Adrenal gland (tissue), 19 donors: ENCODE measurements around the gene NCF4. TPM values are rescaled to one million over a fixed set of nuclear protein-coding genes. Genes with fewer than 3 reads are reported as not detected.

Source experiments
- DNase-seq, 7 donors: peaks; one replicate each; pipeline ENCODE4 v3.0.0-alpha.2; 2019 to 2020
- H3K27ac ChIP-seq, 5 donors: fragments of 200-600 bp; sonication (generic) in 4 of 5; 1 replicate in 3 of 5; 2 replicates in 2 of 5; pipeline versions ENCODE4 v1.5.1 to v1.8.0; 2016 to 2020; ENCODE audit warnings: mild to moderate bottlenecking in 1 of 5
- H3K27me3 ChIP-seq: fragments of 200-600 bp; 2 replicates; pipeline ENCODE4 v1.8.0; 2021
- H3K36me3 ChIP-seq, 2 donors: fragments of 200-600 bp; replicated peaks in 1 of 2; 1 replicate in 1 of 2; 2 replicates in 1 of 2; pipeline versions ENCODE4 v1.5.1 to v1.8.0; 2018 to 2022
- H3K4me1 ChIP-seq, 2 donors: fragments of 200-600 bp; replicated peaks in 1 of 2; 1 replicate in 1 of 2; 2 replicates in 1 of 2; pipeline versions ENCODE4 v1.5.1 to v1.8.0; 2018 to 2021
- H3K4me3 ChIP-seq, 4 donors: fragments of 200-600 bp; sonication (generic) in 3 of 4; one replicate each; pipeline ENCODE4 v1.5.1; 2016 to 2018
- H3K9me3 ChIP-seq, 3 donors: fragments of 200-600 bp; sonication (generic) in 1 of 3; replicated peaks in 1 of 3; 1 replicate in 2 of 3; 2 replicates in 1 of 3; pipeline versions ENCODE4 v1.5.1 to v1.8.0; 2016 to 2021
- CTCF ChIP-seq, 6 experiments: fragments of 450-650 bp in 4 of 6; fragments of 200-600 bp in 2 of 6; sonication (generic) in 1 of 6; IDR thresholded peaks; 1 replicate in 5 of 6; 2 replicates in 1 of 6; pipeline versions ENCODE4 v1.5.1 to v1.8.0; 2016 to 2021; ENCODE audit warnings: antibody characterized with exemption in 6 of 6, mild to moderate bottlenecking in 2 of 6, moderate library complexity in 1 of 6
- POLR2A ChIP-seq, 2 donors: fragments of 450-650 bp; IDR thresholded peaks; one replicate each; pipeline ENCODE4 v1.6.1; 2017; ENCODE audit warnings: antibody characterized with exemption in 2 of 2, mild to moderate bottlenecking in 2 of 2, moderate library complexity in 1 of 2
- WGBS, 4 donors: extraction: QIAGEN DNeasy Blood & Tissue Kit in 2 of 4; methylation state at CpG; one replicate each; pipeline versions ENCODE4 v1.1.5 to v1.1.7; 2013 to 2017; 5-methylcytosine and 5-hydroxymethylcytosine counted together
- intact Hi-C, 2 donors: fragments of 100-400 bp; cut with DNase I; formaldehyde crosslinking; loops; one replicate each; pipeline versions ENCODE4 v1.14.1 to v1.15.0; 2022 to 2023
- long read RNA-seq, 10 donors: library from polyadenylated mRNA in 3 of 10; unstranded in 2 of 10; stranded (forward) in 1 of 10; transcript quantifications; one replicate each; pipeline ENCODE4 v2.0.0 and lab custom pipeline, GENCODE V29; 2021 to 2026
- polyA plus RNA-seq, 3 donors: library from polyadenylated mRNA; stranded (reverse); fragments of 200-250 nt in 2 of 3; fragments of 350-450 nt in 1 of 3; fragmentation: Illumina TruSeq in 1 of 3; extraction: RNeasy Lipid Tissue Mini Kit (QIAGEN cat#74804) in 1 of 3; gene quantifications; one replicate each; pipeline ENCODE4 v1.2.3, GENCODE V29; 2013 to 2014
- total RNA-seq, 9 donors: library from RNA; depleted of rRNA in 4 of 9; stranded (reverse); fragments of >200 nt in 4 of 9; fragments of 120-200 nt in 1 of 9; fragmentation: NEBNext Ultra II Directional in 1 of 9; extraction: Animal tissue kit (Norgen Biotek cat#: 25700) in 1 of 9; gene quantifications; one replicate each; pipeline versions ENCODE4 v1.1.0 to v1.2.4, GENCODE V29; 2013 to 2023
- donor health status: healthy with polysubstance abuse.
- donor health status: Bipolar disorder and iron deficiency.
- donor health status: DM: yes; HTN: yes; CAD: no.
- donor health status: DM: no; HTN: no; CAD: no.
- donor health status: DM: no; HTN: no; CAD: no.
- donor health status: DM: yes; HTN: yes; CAD: no.

Gene NCF4
- 10 to 100 TPM in 8 of 9 donors, 1 to 10 TPM in 1; 2.0 to 49.7 (median 20.7) TPM for total RNA-seq
- polyA plus RNA-seq = 10 to 100 TPM in 2 of 3 donors, 1 to 10 TPM in 1; 5.3 to 58.1 (median 42.1) TPM
- long read RNA-seq, donor 1, partial matches to known transcripts = 0 of 1 reads
- long read RNA-seq, donor 1, other reads (novel, unspliced or antisense) = 0 of 1 reads
- long read RNA-seq, donor 2, partial matches to known transcripts = 0 of 1 reads
- long read RNA-seq, donor 2, other reads (novel, unspliced or antisense) = 0 of 1 reads
- long read RNA-seq, donor 3 = 0 reads
- long read RNA-seq, donor 4, transcript NCF4-201 (10 exons, 1,396 nt) = major isoform, 16 of 16 reads
- long read RNA-seq, donor 4, partial matches to known transcripts = 0 of 16 reads
- long read RNA-seq, donor 4, other reads (novel, unspliced or antisense) = 0 of 16 reads
- long read RNA-seq, donor 5, transcript NCF4-201 (10 exons, 1,396 nt) = major isoform, 19 of 26 reads
- long read RNA-seq, donor 5, transcript NCF4-202 (9 exons, 1,641 nt) = minor isoform, 6 of 26 reads
- long read RNA-seq, donor 5, partial matches to known transcripts = 0 of 26 reads
- long read RNA-seq, donor 5, other reads (novel, unspliced or antisense) = 1 of 26 reads
- long read RNA-seq, donor 6, transcript NCF4-201 (10 exons, 1,396 nt) = major isoform, 9 of 14 reads
- long read RNA-seq, donor 6, partial matches to known transcripts = 1 of 14 reads
- long read RNA-seq, donor 6, other reads (novel, unspliced or antisense) = 0 of 14 reads
- long read RNA-seq, donor 7 = 0 reads
- long read RNA-seq, donor 8 = 0 reads
- long read RNA-seq, donor 9 = 0 reads
- long read RNA-seq, donor 10, partial matches to known transcripts = 0 of 1 reads
- long read RNA-seq, donor 10, other reads (novel, unspliced or antisense) = 0 of 1 reads

GRCh38 chr22:36860821-36861659 lies at the start of gene NCF4:
Gene NCF4 (plus strand): TSS chr22:36861006. CDS start chr22:36861172, 166 bp downstream.
- Histone ChIP-seq H3K27ac (peak within 1 kb of the TSS; percentile 28 to 91 (median 51)), H3K27me3 (no peaks in the 10 kb centered on the region), H3K4me1 (peaks cover 0 to 6% of the 10 kb centered on the region in 2 donors), H3K36me3 (no peaks in the 10 kb centered on the region), H3K4me3 (peak within 1 kb of the TSS in 1 of 4 donors; percentile 4), H3K9me3 (no peaks in the 10 kb centered on the region)
- WGBS, 4 donors = 51 to 75% (median 69%) methylated on average over 11 to 17 of the region's 17 CpGs
- intact Hi-C loops = loop anchor here in 1 of 2 donors (10.0 kb wide), 1 partner anchor 306 kb away; no protein-coding TSS in a partner anchor
- TF ChIP-seq CTCF (IDR thresholded peaks at IDR 0.05) = no peak
- peak; percentile 27 to 31 for TF ChIP-seq POLR2A (IDR thresholded peaks at IDR 0.05)
- peak; percentile 51 to 84 (median 71) for DNase-seq

- Histone ChIP-seq H3K27me3 (peaks cover 3% of the 10 kb centered on the region), H3K36me3 (no peaks in the 10 kb centered on the region), H3K4me3 (no peak overlapping the region), H3K27ac (no peak overlapping the region), H3K9me3 (no peaks in the 10 kb centered on the region), H3K4me1 (peaks cover 0 to 3% of the 10 kb centered on the region in 2 donors)
- no peak for DNase-seq
- TF ChIP-seq CTCF (IDR thresholded peaks at IDR 0.05) (no peak), POLR2A (IDR thresholded peaks at IDR 0.05) (no peak)
- intact Hi-C loops = no loop called here
- WGBS, 4 donors = 70 to 87% (median 82%) methylated on average over 3 of the region's 3 CpGs
Observed at GRCh38 chr22:36811094-36811800, 49.6 kb upstream of the NCF4 start.

GRCh38 chr22:36814801-36815200 lies 46.0 kb upstream of the NCF4 start:
- no peaks in the 10 kb centered on the region for H3K36me3 ChIP-seq
- H3K4me3 ChIP-seq = no peak overlapping the region
- H3K9me3 ChIP-seq = no peaks in the 10 kb centered on the region
- peaks cover 36% of the 10 kb centered on the region for H3K27me3 ChIP-seq
- peaks cover 11 to 15% of the 10 kb centered on the region in 2 donors for H3K4me1 ChIP-seq
- intact Hi-C loops = no loop called here
- 67 to 79% (median 78%) methylated on average over 10 of the region's 10 CpGs for WGBS, 4 donors
- H3K27ac ChIP-seq = no peak overlapping the region
- no peak for DNase-seq
- TF ChIP-seq POLR2A (IDR thresholded peaks at IDR 0.05) = no peak
- TF ChIP-seq CTCF (IDR thresholded peaks at IDR 0.05) = no peak
